Measurements from ENCODE around the gene CELA2B. TPM values are rescaled to one million over a fixed set of nuclear protein-coding genes. Genes with fewer than 3 reads are reported as not detected.
"Not testable (repeated sequence)": the region's sequence is repeated elsewhere in the genome, so short reads cannot be mapped to it uniquely, and the experiment has no call there.

The CELA2B gene
- total RNA-seq, 4 donors from 2014 or later, result not detected

DNA sequence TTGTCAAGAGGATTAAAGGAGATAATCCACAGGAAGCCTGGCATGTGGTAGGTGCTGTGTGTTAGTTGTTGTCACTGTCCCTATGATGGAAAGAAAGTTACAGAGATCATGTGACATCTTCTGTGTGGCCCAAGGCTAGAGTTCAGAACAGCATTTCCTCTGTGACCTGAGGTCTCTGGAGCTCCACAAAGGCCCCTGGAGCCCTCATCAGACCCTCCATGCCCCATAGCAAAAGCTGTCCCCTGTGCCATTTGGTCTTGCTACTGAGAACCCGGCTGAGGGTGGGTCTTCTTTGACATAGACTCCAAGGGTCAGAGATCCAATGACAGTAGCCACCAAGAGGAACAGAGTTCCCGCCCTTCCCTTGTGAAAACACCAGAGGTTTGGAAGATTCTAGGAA is 8.1 kb downstream of the CELA2B start:
- intact Hi-C loops (cut with DNase I), result no loop called here
- 85% methylated on average over 2 of the region's 2 CpGs for WGBS
- no peaks in the 10 kb centered on the region for H3K9me3 ChIP-seq
- no peak overlapping the region for H3K4me3 ChIP-seq
- H3K27me3 ChIP-seq, result no peaks in the 10 kb centered on the region
- TF ChIP-seq POLR2AphosphoS5 (IDR thresholded peaks at IDR 0.05), result no peak
- no peak for TF ChIP-seq POLR2A (IDR thresholded peaks at IDR 0.05; ENCODE audit: low read depth)
- TF ChIP-seq EP300 (IDR thresholded peaks at IDR 0.05), result no peak
- TF ChIP-seq, protein P1, sequence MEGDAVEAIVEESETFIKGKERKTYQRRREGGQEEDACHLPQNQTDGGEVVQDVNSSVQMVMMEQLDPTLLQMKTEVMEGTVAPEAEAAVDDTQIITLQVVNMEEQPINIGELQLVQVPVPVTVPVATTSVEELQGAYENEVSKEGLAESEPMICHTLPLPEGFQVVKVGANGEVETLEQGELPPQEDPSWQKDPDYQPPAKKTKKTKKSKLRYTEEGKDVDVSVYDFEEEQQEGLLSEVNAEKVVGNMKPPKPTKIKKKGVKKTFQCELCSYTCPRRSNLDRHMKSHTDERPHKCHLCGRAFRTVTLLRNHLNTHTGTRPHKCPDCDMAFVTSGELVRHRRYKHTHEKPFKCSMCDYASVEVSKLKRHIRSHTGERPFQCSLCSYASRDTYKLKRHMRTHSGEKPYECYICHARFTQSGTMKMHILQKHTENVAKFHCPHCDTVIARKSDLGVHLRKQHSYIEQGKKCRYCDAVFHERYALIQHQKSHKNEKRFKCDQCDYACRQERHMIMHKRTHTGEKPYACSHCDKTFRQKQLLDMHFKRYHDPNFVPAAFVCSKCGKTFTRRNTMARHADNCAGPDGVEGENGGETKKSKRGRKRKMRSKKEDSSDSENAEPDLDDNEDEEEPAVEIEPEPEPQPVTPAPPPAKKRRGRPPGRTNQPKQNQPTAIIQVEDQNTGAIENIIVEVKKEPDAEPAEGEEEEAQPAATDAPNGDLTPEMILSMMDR (IDR thresholded peaks at IDR 0.05), result no peak
- no peak for DNase-seq (ENCODE audit: extremely low spot score)
- peaks cover 0 to 12% (median 0%) of the 10 kb centered on the region in 4 donors for H3K36me3 ChIP-seq
- H3K4me1 ChIP-seq, result peaks cover 0 to 9% (median 9%) of the 10 kb centered on the region in 4 donors
- H3K27ac ChIP-seq (replicated peaks in 1 of 4), result no peak overlapping the region

DNA sequence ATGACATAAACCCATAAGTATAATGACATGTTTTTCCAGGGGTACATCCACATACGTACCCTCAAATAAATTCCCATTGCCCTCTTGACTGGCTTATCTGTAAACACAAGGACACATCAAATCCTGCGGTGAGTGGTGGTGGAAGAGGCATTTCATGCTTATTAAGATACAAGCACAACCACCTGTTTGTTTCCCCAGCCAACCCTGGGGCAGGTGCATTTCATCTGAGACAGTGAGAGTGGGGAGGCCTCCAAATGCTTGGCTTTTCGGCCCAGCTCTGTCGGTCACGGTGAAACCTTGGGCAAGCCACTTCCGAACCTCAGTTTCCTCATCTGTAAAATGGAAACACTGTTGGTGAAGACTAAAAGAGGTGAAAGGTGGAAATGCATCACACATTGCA is 8.5 kb downstream of the CELA2B start:
- intact Hi-C loops (cut with DNase I); H3K9me3 ChIP-seq; H3K27me3 ChIP-seq; DNase-seq (ENCODE audit: extremely low spot score); H3K27ac ChIP-seq (replicated peaks in 1 of 4); H3K4me3 ChIP-seq: not testable (repeated sequence)
- Histone ChIP-seq H3K4me1 (peaks cover 0 to 14% (median 13%) of the 10 kb centered on the region in 4 donors), H3K36me3 (peaks cover 0 to 14% (median 0%) of the 10 kb centered on the region in 4 donors)
- 94% methylated on average over 6 of the region's 6 CpGs for WGBS

- WGBS, result 96% methylated on average over 6 of the region's 6 CpGs
Observed at GRCh38 chr1:15485636-15486035, 9.7 kb downstream of the CELA2B start.

DNA sequence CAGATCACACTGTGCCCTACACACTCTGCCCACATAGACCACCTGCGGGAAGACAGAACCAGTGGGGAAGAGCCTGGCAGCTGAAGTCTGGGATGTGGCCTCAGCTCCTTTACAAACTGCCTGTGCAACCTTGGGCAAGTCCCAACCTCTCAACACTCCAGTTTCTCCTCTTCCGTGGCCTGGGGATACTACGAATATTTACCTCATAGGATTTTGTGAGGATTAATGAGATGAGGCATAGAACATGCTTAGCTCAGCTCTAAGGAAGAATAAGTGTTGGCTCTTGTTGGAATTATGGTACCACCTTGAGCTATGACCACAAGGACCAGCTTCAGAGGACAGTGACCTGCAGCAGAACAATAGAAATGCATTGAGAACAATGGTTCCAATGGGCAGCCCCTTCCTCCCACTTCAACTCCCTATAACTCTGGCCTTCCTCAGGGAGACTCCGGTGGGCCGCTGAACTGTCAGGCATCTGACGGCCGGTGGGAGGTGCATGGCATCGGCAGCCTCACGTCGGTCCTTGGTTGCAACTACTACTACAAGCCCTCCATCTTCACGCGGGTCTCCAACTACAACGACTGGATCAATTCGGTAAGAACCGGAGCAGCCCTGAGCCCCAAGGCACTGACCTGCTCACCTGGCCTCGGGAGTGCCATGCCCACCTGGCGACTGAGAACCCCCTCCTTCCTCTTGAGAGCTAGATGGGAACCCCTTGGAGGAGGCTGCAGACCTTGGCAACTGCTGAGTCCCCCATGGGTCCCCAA is 11.1 kb downstream of the CELA2B start:
- H3K27me3 ChIP-seq; intact Hi-C loops (cut with DNase I); DNase-seq (ENCODE audit: extremely low spot score); H3K27ac ChIP-seq (replicated peaks in 1 of 4); H3K4me3 ChIP-seq; H3K9me3 ChIP-seq: not testable (repeated sequence)
- WGBS, result 100% methylated on average over 6 of the region's 17 CpGs
- Histone ChIP-seq H3K4me1 (peaks cover 0 to 14% (median 13%) of the 10 kb centered on the region in 4 donors), H3K36me3 (peaks cover 0 to 26% (median 1%) of the 10 kb centered on the region in 4 donors)

More at GRCh38 chr1:15485636-15486035, 9.7 kb downstream of the CELA2B start:
- Histone ChIP-seq H3K27me3 (no peaks in the 10 kb centered on the region), H3K9me3 (no peaks in the 10 kb centered on the region), H3K4me3 (no peak overlapping the region), H3K27ac (replicated peaks in 1 of 4) (no peak overlapping the region), H3K36me3 (peaks cover 0 to 17% (median 0%) of the 10 kb centered on the region in 4 donors), H3K4me1 (peaks cover 0 to 14% (median 13%) of the 10 kb centered on the region in 4 donors)
- TF ChIP-seq, protein P1 (IDR thresholded peaks at IDR 0.05), result no peak
- TF ChIP-seq POLR2AphosphoS5 (IDR thresholded peaks at IDR 0.05) (no peak), POLR2A (IDR thresholded peaks at IDR 0.05; ENCODE audit: low read depth) (no peak), EP300 (IDR thresholded peaks at IDR 0.05) (no peak)
- DNase-seq (ENCODE audit: extremely low spot score), result no peak
- intact Hi-C loops (cut with DNase I), result no loop called here

- peaks cover 4 to 39% (median 9%) of the 10 kb centered on the region in 4 donors for H3K36me3 ChIP-seq
- peaks cover 0 to 14% (median 13%) of the 10 kb centered on the region in 4 donors for H3K4me1 ChIP-seq
- DNase-seq (ENCODE audit: extremely low spot score), result no peak
- intact Hi-C loops (cut with DNase I), result no loop called here
- H3K9me3 ChIP-seq, result no peaks in the 10 kb centered on the region
- TF ChIP-seq, protein P1 (IDR thresholded peaks at IDR 0.05), result no peak
- TF ChIP-seq EP300 (IDR thresholded peaks at IDR 0.05) (no peak), POLR2A (IDR thresholded peaks at IDR 0.05; ENCODE audit: low read depth) (no peak), POLR2AphosphoS5 (IDR thresholded peaks at IDR 0.05) (no peak)
- 77% methylated on average over 3 of the region's 3 CpGs for WGBS
- no peak overlapping the region for H3K4me3 ChIP-seq
- no peaks in the 10 kb centered on the region for H3K27me3 ChIP-seq
- H3K27ac ChIP-seq (replicated peaks in 1 of 4), result no peak overlapping the region
Observed at GRCh38 chr1:15488371-15488770, 12.5 kb downstream of the CELA2B start.

Data from esophagus muscularis mucosa (tissue), 4 donors.